Activated T-helper 2 cell treated with anti-CD3 and anti-CD28 coated beads, Interferon-gamma antibody, Interleukin-2, Interleukin-4, amounts not matched to agents 10 μg/mL and 5 μg/mL and 100 μg/mL, durations not matched to agents 14 hours and 24 hours and 36 hours (primary cell): ENCODE measurements around the gene CAMTA1. TPM values are rescaled to one million over a fixed set of nuclear protein-coding genes. Genes with fewer than 3 reads are reported as not detected.
A peak's percentile ranks its signal among the peaks of the same experiment; 100 is the strongest.

ENCODE experiments used
- DNase-seq: peaks from one replicate; pipeline ENCODE4 v3.0.0; 2021; ENCODE audit warnings: low spot score
- H3K27ac Mint-ChIP-seq: one replicate; pipeline ENCODE4 v1.8.0; 2021; ENCODE audit warnings: mixed read lengths
- H3K27me3 Mint-ChIP-seq: one replicate; pipeline ENCODE4 v1.8.0; 2021; ENCODE audit warnings: low read depth, mixed read lengths
- H3K36me3 Mint-ChIP-seq: one replicate; pipeline ENCODE4 v1.8.0; 2021; ENCODE audit warnings: low read depth, mixed read lengths
- H3K4me1 Mint-ChIP-seq: one replicate; pipeline ENCODE4 v1.8.0; 2021; ENCODE audit warnings: low read depth, mixed read lengths
- H3K4me3 Mint-ChIP-seq: one replicate; pipeline ENCODE4 v1.8.0; 2021; ENCODE audit warnings: low read depth, mild to moderate bottlenecking, moderate library complexity, mixed read lengths
- H3K9me3 Mint-ChIP-seq: one replicate; pipeline ENCODE4 v1.8.0; 2021; ENCODE audit warnings: mixed read lengths
- intact Hi-C: fragments of 100-400 bp; cut with micrococcal nuclease; formaldehyde crosslinking; loops from one replicate; pipeline ENCODE4 v1.15.1; 2023
- total RNA-seq: library from RNA; stranded (reverse); gene quantifications from 2 replicates; pipeline ENCODE4 v1.2.3, GENCODE V29; 2022

The CAMTA1 gene
- total RNA-seq, 1 donor from 2014 or later = 62.9 TPM

- Mint-ChIP-seq H3K36me3 (no peaks in the 10 kb centered on the region), H3K27me3 (no peaks in the 10 kb centered on the region), H3K4me3 (no peak overlapping the region), H3K27ac (no peak overlapping the region), H3K4me1 (no peaks in the 10 kb centered on the region), H3K9me3 (no peaks in the 10 kb centered on the region)
- intact Hi-C loops = no loop called here
- no peak for DNase-seq
Observed at GRCh38 chr1:7185721-7186120, 400.5 kb downstream of the CAMTA1 start.

DNA sequence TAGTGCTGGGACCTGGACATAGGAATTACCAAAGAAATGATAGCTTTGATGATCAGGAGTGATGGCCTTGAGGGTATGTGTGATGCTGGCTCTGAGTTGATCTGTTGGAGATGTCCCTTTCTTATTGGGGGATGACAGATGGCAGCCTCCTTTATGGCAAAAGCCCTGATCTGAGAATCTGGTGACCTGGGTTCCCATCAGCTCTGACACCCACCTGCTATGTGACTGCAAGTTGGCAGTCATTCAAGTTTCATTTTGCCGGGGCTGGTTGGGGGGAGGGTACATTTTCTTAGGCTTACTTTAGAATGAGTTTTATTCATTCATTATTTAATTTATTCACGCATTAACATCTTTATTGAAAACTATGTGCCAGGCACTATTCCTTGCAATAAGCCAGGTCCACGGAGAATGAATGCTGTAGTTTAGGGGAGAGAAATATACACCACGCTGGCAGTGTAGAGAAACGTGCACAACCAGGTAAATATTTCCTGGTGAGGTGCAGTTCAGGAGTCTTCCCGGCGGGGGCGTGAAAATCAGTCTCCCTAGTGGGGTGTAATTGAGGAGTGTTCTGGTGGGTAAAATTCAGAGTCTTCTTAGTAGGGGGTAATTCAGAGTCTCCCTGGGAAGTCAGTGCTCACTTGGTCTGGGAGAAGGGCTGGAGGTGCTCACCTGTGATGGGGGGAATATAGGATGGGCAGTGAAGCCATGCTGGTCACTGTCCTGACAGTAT is 401.3 kb downstream of the CAMTA1 start:
- intact Hi-C loops = no loop called here
- Mint-ChIP-seq H3K4me1 (no peaks in the 10 kb centered on the region), H3K36me3 (no peaks in the 10 kb centered on the region), H3K9me3 (no peaks in the 10 kb centered on the region), H3K27me3 (no peaks in the 10 kb centered on the region), H3K4me3 (no peak overlapping the region), H3K27ac (no peak overlapping the region)
- DNase-seq = no peak

DNA sequence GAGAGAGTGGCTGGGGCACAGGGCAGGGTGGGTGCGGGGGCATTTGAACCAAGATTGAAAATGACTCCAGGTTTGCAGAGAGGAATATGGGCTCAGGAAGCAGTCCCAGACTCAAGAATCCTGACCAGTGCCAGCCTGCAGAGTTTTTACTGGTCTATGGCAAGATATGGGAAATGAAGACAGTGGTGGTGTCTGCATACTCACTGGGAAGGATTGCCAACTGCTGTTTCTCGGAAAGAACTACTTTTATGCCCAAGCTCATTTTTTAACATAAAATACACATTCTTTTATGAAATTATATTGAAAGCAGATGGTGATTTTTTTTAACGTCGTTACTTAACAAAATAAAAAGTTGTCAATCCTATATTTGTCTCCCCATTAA is 401.8 kb downstream of the CAMTA1 start:
- Mint-ChIP-seq H3K4me3 (no peak overlapping the region), H3K27me3 (no peaks in the 10 kb centered on the region), H3K27ac (no peak overlapping the region), H3K4me1 (no peaks in the 10 kb centered on the region), H3K36me3 (no peaks in the 10 kb centered on the region), H3K9me3 (no peaks in the 10 kb centered on the region)
- intact Hi-C loops = no loop called here
- no peak for DNase-seq

GRCh38 chr1:7190261-7190660 is 405.0 kb downstream of the CAMTA1 start:
- H3K36me3 Mint-ChIP-seq = no peaks in the 10 kb centered on the region
- H3K4me1 Mint-ChIP-seq = no peaks in the 10 kb centered on the region
- no peak overlapping the region for H3K4me3 Mint-ChIP-seq
- no peaks in the 10 kb centered on the region for H3K9me3 Mint-ChIP-seq
- H3K27me3 Mint-ChIP-seq = no peaks in the 10 kb centered on the region
- no peak for DNase-seq
- intact Hi-C loops = no loop called here
- no peak overlapping the region for H3K27ac Mint-ChIP-seq

GRCh38 chr1:7192453-7192852 is 407.2 kb downstream of the CAMTA1 start:
- Mint-ChIP-seq H3K9me3 (no peaks in the 10 kb centered on the region), H3K27ac (no peak overlapping the region)

GRCh38 chr1:7196036-7196911 is 411.0 kb downstream of the CAMTA1 start:
- H3K4me3 Mint-ChIP-seq = no peak overlapping the region
- no peaks in the 10 kb centered on the region for H3K9me3 Mint-ChIP-seq
- H3K36me3 Mint-ChIP-seq = no peaks in the 10 kb centered on the region
- no peaks in the 10 kb centered on the region for H3K4me1 Mint-ChIP-seq
- H3K27ac Mint-ChIP-seq = no peak overlapping the region
- no peak for DNase-seq
- intact Hi-C loops = no loop called here
- H3K27me3 Mint-ChIP-seq = no peaks in the 10 kb centered on the region

More at GRCh38 chr1:7192453-7192852, 407.2 kb downstream of the CAMTA1 start:
- Mint-ChIP-seq H3K36me3 (no peaks in the 10 kb centered on the region), H3K4me1 (no peaks in the 10 kb centered on the region), H3K4me3 (no peak overlapping the region), H3K27me3 (no peaks in the 10 kb centered on the region)
- DNase-seq = no peak
- intact Hi-C loops = no loop called here

- DNase-seq = no peak
- H3K36me3 Mint-ChIP-seq = no peaks in the 10 kb centered on the region
- H3K27ac Mint-ChIP-seq = no peak overlapping the region
- no peak overlapping the region for H3K4me3 Mint-ChIP-seq
- no peaks in the 10 kb centered on the region for H3K9me3 Mint-ChIP-seq
- H3K4me1 Mint-ChIP-seq = no peaks in the 10 kb centered on the region
- intact Hi-C loops = no loop called here
- H3K27me3 Mint-ChIP-seq = peaks cover 3% of the 10 kb centered on the region
Observed at GRCh38 chr1:7198664-7199063, 413.4 kb downstream of the CAMTA1 start.

DNA sequence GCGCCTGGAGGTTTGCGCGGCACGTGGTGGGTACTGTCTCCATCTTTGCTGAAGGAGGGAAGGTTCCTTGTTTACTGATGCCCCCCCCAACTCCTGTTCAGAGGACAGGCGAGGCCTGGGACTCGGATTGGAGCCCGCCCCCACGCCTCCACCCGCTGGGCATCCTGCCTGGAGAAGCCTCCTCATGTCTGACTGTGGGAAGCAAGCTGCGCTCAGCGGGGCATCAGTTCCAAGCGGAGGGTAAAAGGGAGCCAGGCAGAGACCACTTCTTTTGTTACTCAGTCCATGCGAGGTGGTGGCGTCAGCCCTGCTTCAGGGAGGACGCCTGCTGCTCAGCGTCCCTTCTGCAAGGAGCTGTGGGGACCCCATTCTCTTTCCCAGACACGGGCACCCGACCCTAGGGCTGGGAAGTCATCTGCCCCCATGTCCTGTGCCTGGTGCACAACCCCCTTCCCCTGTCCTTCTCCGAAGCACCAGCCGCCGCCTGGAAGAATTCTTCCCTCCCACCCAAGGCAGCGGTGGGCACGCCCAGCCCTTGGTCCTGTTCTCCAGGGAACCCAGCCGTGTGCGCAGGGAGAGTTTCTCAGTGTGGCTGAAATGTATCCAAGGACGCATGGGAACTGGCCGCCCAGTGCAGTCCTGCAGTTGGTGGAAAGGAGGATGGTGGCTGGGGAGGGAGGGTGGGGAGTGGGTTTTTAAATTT is 414.0 kb downstream of the CAMTA1 start:
- intact Hi-C loops = no loop called here
- Mint-ChIP-seq H3K27me3 (peaks cover 3% of the 10 kb centered on the region), H3K4me3 (no peak overlapping the region), H3K27ac (no peak overlapping the region), H3K36me3 (no peaks in the 10 kb centered on the region), H3K9me3 (no peaks in the 10 kb centered on the region), H3K4me1 (no peaks in the 10 kb centered on the region)
- DNase-seq = no peak

- Mint-ChIP-seq H3K9me3 (no peaks in the 10 kb centered on the region), H3K27me3 (peaks cover 10% of the 10 kb centered on the region), H3K4me3 (no peak overlapping the region), H3K27ac (no peak overlapping the region), H3K4me1 (peaks cover 8% of the 10 kb centered on the region), H3K36me3 (no peaks in the 10 kb centered on the region)
- intact Hi-C loops = no loop called here
- DNase-seq = peak; percentile 33
Observed at GRCh38 chr1:7207875-7208646, 422.8 kb downstream of the CAMTA1 start.

GRCh38 chr1:7208647-7209180 is 423.5 kb downstream of the CAMTA1 start:
- Mint-ChIP-seq H3K36me3 (no peaks in the 10 kb centered on the region), H3K4me3 (no peak overlapping the region), H3K27me3 (peaks cover 10% of the 10 kb centered on the region), H3K9me3 (no peaks in the 10 kb centered on the region), H3K4me1 (peaks cover 8% of the 10 kb centered on the region), H3K27ac (no peak overlapping the region)
- intact Hi-C loops = no loop called here
- DNase-seq = no peak

DNA sequence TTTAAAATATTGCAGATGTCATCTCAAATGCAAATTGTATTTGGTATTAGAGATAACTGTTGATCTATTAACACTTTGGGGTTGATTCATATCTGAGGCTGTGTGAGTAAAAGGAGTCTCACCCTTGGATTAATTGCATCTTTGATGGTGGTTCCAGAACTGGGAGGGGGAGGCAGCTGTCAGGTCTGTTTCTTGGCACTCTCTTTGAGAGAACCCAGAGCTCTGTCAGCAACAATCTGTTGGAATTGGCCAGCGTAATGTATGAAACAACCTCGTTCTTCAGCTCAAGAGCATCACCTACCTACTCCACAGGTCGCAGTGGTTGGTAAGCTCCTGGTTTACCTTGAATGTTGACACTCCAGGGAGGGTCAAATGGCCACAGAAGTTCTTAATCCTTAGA is 424.1 kb downstream of the CAMTA1 start:
- Mint-ChIP-seq H3K9me3 (no peaks in the 10 kb centered on the region), H3K27me3 (peaks cover 10% of the 10 kb centered on the region), H3K4me1 (peaks cover 8% of the 10 kb centered on the region), H3K36me3 (no peaks in the 10 kb centered on the region), H3K27ac (no peak overlapping the region), H3K4me3 (no peak overlapping the region)
- DNase-seq = no peak
- intact Hi-C loops = no loop called here

GRCh38 chr1:7218210-7218832 is 433.1 kb downstream of the CAMTA1 start:
- no peaks in the 10 kb centered on the region for H3K9me3 Mint-ChIP-seq
- DNase-seq = no peak
- no peak overlapping the region for H3K27ac Mint-ChIP-seq
- H3K4me1 Mint-ChIP-seq = no peaks in the 10 kb centered on the region
- no peaks in the 10 kb centered on the region for H3K36me3 Mint-ChIP-seq
- H3K4me3 Mint-ChIP-seq = no peak overlapping the region
- peaks cover 2% of the 10 kb centered on the region for H3K27me3 Mint-ChIP-seq
- intact Hi-C loops = loop anchor here (1.0 kb wide), 1 partner anchor 498 kb away; no protein-coding TSS in a partner anchor
